Activated naive CD8-positive, alpha-beta T cell treated with anti-CD3 and anti-CD28 coated beads, Interleukin-2, amount 50 U/mL, for 24 hours (primary cell): ENCODE data around the gene RXYLT1.
"Not testable (repeated sequence)": the region's sequence is repeated elsewhere in the genome, so short reads cannot be mapped to it uniquely, and the experiment has no call there.

Source experiments
- ATAC-seq: fragments of 150-1000 bp; cut with Tn5 transposase; one replicate; pipeline ENCODE4 v1.10.0; 2021
- DNase-seq: peaks from one replicate; pipeline ENCODE4 v3.0.0; 2021
- H3K27ac Mint-ChIP-seq: one replicate; pipeline ENCODE4 v1.8.0; 2021; ENCODE audit warnings: mild to moderate bottlenecking, mixed read lengths
- H3K27me3 Mint-ChIP-seq: one replicate; pipeline ENCODE4 v1.8.0; 2021; ENCODE audit warnings: mixed read lengths
- H3K36me3 Mint-ChIP-seq: one replicate; pipeline ENCODE4 v1.8.0; 2021; ENCODE audit warnings: low read depth, mixed read lengths
- H3K4me1 Mint-ChIP-seq: one replicate; pipeline ENCODE4 v1.8.0; 2021; ENCODE audit warnings: mixed read lengths
- H3K4me3 Mint-ChIP-seq: one replicate; pipeline ENCODE4 v1.8.0; 2021; ENCODE audit warnings: mild to moderate bottlenecking, moderate library complexity, mixed read lengths
- H3K9me3 Mint-ChIP-seq: one replicate; pipeline ENCODE4 v1.8.0; 2021; ENCODE audit warnings: mixed read lengths

RXYLT1 gene

GRCh38 chr12:63779498-63780481, at the start of gene RXYLT1:
Gene RXYLT1, plus strand, starts transcription at chr12:63779909. Its CDS starts 52 bp downstream, at chr12:63779961.
- peak within 1 kb of the TSS; percentile 93 for H3K27ac Mint-ChIP-seq
- H3K36me3 Mint-ChIP-seq, result peaks cover 34% of the 10 kb centered on the region
- no peaks in the 10 kb centered on the region for H3K9me3 Mint-ChIP-seq
- H3K27me3 Mint-ChIP-seq, result no peaks in the 10 kb centered on the region
- peaks cover 15% of the 10 kb centered on the region for H3K4me1 Mint-ChIP-seq
- ATAC-seq, result peak; percentile 97
- H3K4me3 Mint-ChIP-seq, result peak within 1 kb of the TSS; percentile 98
- peak; percentile 86 for DNase-seq

- not testable (repeated sequence) for H3K27me3 Mint-ChIP-seq, H3K4me3 Mint-ChIP-seq, H3K9me3 Mint-ChIP-seq, ATAC-seq, DNase-seq, H3K4me1 Mint-ChIP-seq, H3K27ac Mint-ChIP-seq, H3K36me3 Mint-ChIP-seq
Observed at GRCh38 chr12:63732779-63733178, 46.9 kb upstream of the RXYLT1 start.

GRCh38 chr12:63733585-63733984, 46.1 kb upstream of the RXYLT1 start:
- not testable (repeated sequence) for H3K9me3 Mint-ChIP-seq, H3K36me3 Mint-ChIP-seq, H3K4me3 Mint-ChIP-seq, H3K4me1 Mint-ChIP-seq, H3K27me3 Mint-ChIP-seq, ATAC-seq, DNase-seq, H3K27ac Mint-ChIP-seq

GRCh38 chr12:63740551-63740950, 39.2 kb upstream of the RXYLT1 start:
- not testable (repeated sequence) for DNase-seq, H3K36me3 Mint-ChIP-seq, H3K4me3 Mint-ChIP-seq, H3K4me1 Mint-ChIP-seq, H3K9me3 Mint-ChIP-seq, H3K27me3 Mint-ChIP-seq, H3K27ac Mint-ChIP-seq
- peak; percentile 15 for ATAC-seq

- DNase-seq, H3K9me3 Mint-ChIP-seq, H3K4me1 Mint-ChIP-seq, H3K27me3 Mint-ChIP-seq, H3K4me3 Mint-ChIP-seq, H3K36me3 Mint-ChIP-seq, ATAC-seq, H3K27ac Mint-ChIP-seq: not testable (repeated sequence)
Observed at GRCh38 chr12:63741431-63741830, 38.3 kb upstream of the RXYLT1 start.

- not testable (repeated sequence) for H3K27ac Mint-ChIP-seq, H3K36me3 Mint-ChIP-seq, ATAC-seq, H3K4me3 Mint-ChIP-seq, H3K9me3 Mint-ChIP-seq, H3K27me3 Mint-ChIP-seq, H3K4me1 Mint-ChIP-seq, DNase-seq
Observed at GRCh38 chr12:63744110-63744509, 35.6 kb upstream of the RXYLT1 start.

GRCh38 chr12:63746470-63746869, 33.2 kb upstream of the RXYLT1 start:
- not testable (repeated sequence) for H3K4me3 Mint-ChIP-seq, H3K27ac Mint-ChIP-seq, H3K9me3 Mint-ChIP-seq, ATAC-seq, H3K36me3 Mint-ChIP-seq, H3K4me1 Mint-ChIP-seq, H3K27me3 Mint-ChIP-seq
- DNase-seq, result peak; percentile 2

- not testable (repeated sequence) for H3K27me3 Mint-ChIP-seq, DNase-seq, H3K4me3 Mint-ChIP-seq, H3K27ac Mint-ChIP-seq, H3K9me3 Mint-ChIP-seq, ATAC-seq, H3K36me3 Mint-ChIP-seq, H3K4me1 Mint-ChIP-seq
Observed at GRCh38 chr12:63747136-63747535, 32.6 kb upstream of the RXYLT1 start.

- Mint-ChIP-seq H3K9me3 (no peaks in the 10 kb centered on the region), H3K4me1 (peaks cover 5% of the 10 kb centered on the region), H3K27ac (no peak overlapping the region), H3K4me3 (no peak overlapping the region), H3K36me3 (no peaks in the 10 kb centered on the region), H3K27me3 (peaks cover 1% of the 10 kb centered on the region)
- DNase-seq, result no peak
- no peak for ATAC-seq
Observed at GRCh38 chr12:63747553-63747952, 32.2 kb upstream of the RXYLT1 start.

GRCh38 chr12:63752283-63752682, 27.4 kb upstream of the RXYLT1 start:
- H3K27ac Mint-ChIP-seq, result no peak overlapping the region
- no peaks in the 10 kb centered on the region for H3K9me3 Mint-ChIP-seq
- no peak overlapping the region for H3K4me3 Mint-ChIP-seq
- peaks cover 10% of the 10 kb centered on the region for H3K4me1 Mint-ChIP-seq
- no peaks in the 10 kb centered on the region for H3K36me3 Mint-ChIP-seq
- peak; percentile 61 for ATAC-seq
- H3K27me3 Mint-ChIP-seq, result peaks cover 8% of the 10 kb centered on the region
- peak; percentile 9 for DNase-seq

GRCh38 chr12:63752841-63753240, 26.9 kb upstream of the RXYLT1 start:
- H3K27ac Mint-ChIP-seq, result no peak overlapping the region
- H3K27me3 Mint-ChIP-seq, result peaks cover 8% of the 10 kb centered on the region
- ATAC-seq, result no peak
- DNase-seq, result no peak
- peaks cover 10% of the 10 kb centered on the region for H3K4me1 Mint-ChIP-seq
- H3K9me3 Mint-ChIP-seq, result no peaks in the 10 kb centered on the region
- peak overlapping the region; percentile 16 for H3K4me3 Mint-ChIP-seq
- H3K36me3 Mint-ChIP-seq, result no peaks in the 10 kb centered on the region

- Mint-ChIP-seq H3K27me3 (peaks cover 8% of the 10 kb centered on the region), H3K36me3 (no peaks in the 10 kb centered on the region), H3K4me1 (peaks cover 10% of the 10 kb centered on the region), H3K9me3 (no peaks in the 10 kb centered on the region), H3K4me3 (no peak overlapping the region), H3K27ac (no peak overlapping the region)
- ATAC-seq (no peak), DNase-seq (no peak)
Observed at GRCh38 chr12:63753743-63754142, 26.0 kb upstream of the RXYLT1 start.

GRCh38 chr12:63764481-63764880, 15.2 kb upstream of the RXYLT1 start:
- ATAC-seq, result no peak
- Mint-ChIP-seq H3K36me3 (peaks cover under 1% of the 10 kb centered on the region), H3K9me3 (peaks cover 2% of the 10 kb centered on the region), H3K4me1 (no peaks in the 10 kb centered on the region), H3K27ac (no peak overlapping the region), H3K4me3 (no peak overlapping the region), H3K27me3 (peaks cover 23% of the 10 kb centered on the region)
- DNase-seq, result no peak

- H3K4me1 Mint-ChIP-seq, result no peaks in the 10 kb centered on the region
- ATAC-seq (no peak), DNase-seq (no peak)
- no peak overlapping the region for H3K27ac Mint-ChIP-seq
- H3K4me3 Mint-ChIP-seq, result no peak overlapping the region
- peaks cover 16% of the 10 kb centered on the region for H3K9me3 Mint-ChIP-seq
- H3K36me3 Mint-ChIP-seq, result peaks cover 1% of the 10 kb centered on the region
- peaks cover 17% of the 10 kb centered on the region for H3K27me3 Mint-ChIP-seq
Observed at GRCh38 chr12:63766498-63766897, 13.2 kb upstream of the RXYLT1 start.

- DNase-seq (no peak), ATAC-seq (no peak)
- Mint-ChIP-seq H3K4me3 (no peak overlapping the region), H3K9me3 (peaks cover 16% of the 10 kb centered on the region), H3K4me1 (no peaks in the 10 kb centered on the region), H3K36me3 (peaks cover 1% of the 10 kb centered on the region), H3K27me3 (peaks cover 8% of the 10 kb centered on the region), H3K27ac (no peak overlapping the region)
Observed at GRCh38 chr12:63770375-63770774, 9.3 kb upstream of the RXYLT1 start.
